Esophagus squamous epithelium (tissue), 5 donors: ENCODE measurements around the gene SLC27A5. TPM values are rescaled to one million over a fixed set of nuclear protein-coding genes. Genes with fewer than 3 reads are reported as not detected.
A peak's percentile ranks its signal among the peaks of the same experiment; 100 is the strongest.

Experiments used
- DNase-seq: peaks from one replicate; lab custom pipeline; 2025; lab: John Stamatoyannopoulos, UW
- H3K27ac ChIP-seq, 4 donors: fragments of 200-600 bp; sonication (generic); one replicate each; pipeline ENCODE4 v1.5.1; 2016 to 2019; ENCODE audit warnings: mild to moderate bottlenecking in 1 of 4
- H3K27me3 ChIP-seq, 4 donors: fragments of 200-600 bp; sonication (generic); 1 replicate in 3 of 4; 2 replicates in 1 of 4; pipeline versions ENCODE4 v1.5.1 to v1.6.0; 2017 to 2021; ENCODE audit warnings: antibody characterized with exemption in 1 of 4
- H3K36me3 ChIP-seq, 3 donors: fragments of 200-600 bp; sonication (generic); one replicate each; pipeline ENCODE4 v1.5.1; 2016 to 2019
- H3K4me1 ChIP-seq, 3 donors: fragments of 200-600 bp; sonication (generic); one replicate each; pipeline ENCODE4 v1.5.1; 2017 to 2019
- H3K4me3 ChIP-seq, 4 donors: fragments of 200-600 bp; sonication (generic); 1 replicate in 3 of 4; 2 replicates in 1 of 4; pipeline ENCODE4 v1.5.1; 2016 to 2019; ENCODE audit warnings: mild to moderate bottlenecking in 2 of 4, moderate library complexity in 1 of 4
- H3K9me3 ChIP-seq, 3 donors: fragments of 200-600 bp; sonication (generic); one replicate each; pipeline ENCODE4 v1.5.1; 2016 to 2019
- CTCF ChIP-seq, 6 experiments: fragments of 450-650 bp in 4 of 6; fragments of 200-600 bp in 2 of 6; sonication (generic) in 2 of 6; IDR thresholded peaks; one replicate each; pipeline ENCODE4 v1.5.1; 2016 to 2019; ENCODE audit warnings: antibody characterized with exemption in 6 of 6, mild to moderate bottlenecking in 4 of 6, moderate library complexity in 4 of 6
- POLR2A ChIP-seq, 4 donors: fragments of 450-650 bp; IDR thresholded peaks; one replicate each; pipeline ENCODE4 v1.6.1; 2017; ENCODE audit warnings: antibody characterized with exemption in 4 of 4, mild to moderate bottlenecking in 4 of 4, moderate library complexity in 3 of 4
- WGBS, 2 donors: methylation state at CpG; one replicate each; pipeline ENCODE4 v1.1.5; 2018; 5-methylcytosine and 5-hydroxymethylcytosine counted together
- intact Hi-C: fragments of 100-400 bp; cut with DNase I; formaldehyde crosslinking; loops from one replicate; pipeline ENCODE4 v1.15.0; 2022
- total RNA-seq, 4 donors: library from RNA; depleted of rRNA; stranded (reverse); fragments of >200 nt; gene quantifications; one replicate each; pipeline ENCODE4 v1.1.0, GENCODE V29; 2016
- donor health status: DM: yes; HTN: yes; CAD: no.

SLC27A5 gene
- total RNA-seq, 4 donors from 2014 or later: 1.9 to 5.3 (median 2.6) TPM

- H3K27ac ChIP-seq: peak overlapping the region; percentile 94 to 100 (median 99)
- no peak overlapping the region for H3K4me3 ChIP-seq
- no peak for TF ChIP-seq CTCF (IDR thresholded peaks at IDR 0.05)
- TF ChIP-seq POLR2A (IDR thresholded peaks at IDR 0.05): no peak
- H3K4me1 ChIP-seq: peaks cover 32 to 66% (median 40%) of the 10 kb centered on the region in 3 donors
- H3K9me3 ChIP-seq: no peaks in the 10 kb centered on the region
- intact Hi-C loops: no loop called here
- peaks cover 7 to 45% (median 28%) of the 10 kb centered on the region in 3 donors for H3K36me3 ChIP-seq
- no peaks in the 10 kb centered on the region for H3K27me3 ChIP-seq
- 59 to 76% methylated on average over 5 to 10 of the region's 16 CpGs for WGBS, 2 donors
- DNase-seq: no peak
Observed at GRCh38 chr19:58555920-58556621, 44.3 kb upstream of the SLC27A5 start.

- peak overlapping the region; percentile 90 to 100 (median 94) for H3K27ac ChIP-seq
- H3K9me3 ChIP-seq: no peaks in the 10 kb centered on the region
- H3K36me3 ChIP-seq: peaks cover 13 to 51% (median 34%) of the 10 kb centered on the region in 3 donors
- DNase-seq: no peak
- H3K4me3 ChIP-seq: peak overlapping the region; percentile 55 to 79 (median 74)
- peaks cover 32 to 59% (median 40%) of the 10 kb centered on the region in 3 donors for H3K4me1 ChIP-seq
- intact Hi-C loops: no loop called here
- TF ChIP-seq CTCF (IDR thresholded peaks at IDR 0.05): no peak
- no peaks in the 10 kb centered on the region for H3K27me3 ChIP-seq
- 0 to 30% methylated on average over 1 to 2 of the region's 4 CpGs for WGBS, 2 donors
Observed at GRCh38 chr19:58555369-58555885, 43.6 kb upstream of the SLC27A5 start.

- Histone ChIP-seq H3K27me3 (no peaks in the 10 kb centered on the region), H3K4me1 (peaks cover 29 to 52% (median 33%) of the 10 kb centered on the region in 3 donors), H3K36me3 (peaks cover 19 to 58% (median 41%) of the 10 kb centered on the region in 3 donors), H3K4me3 (peak within 1 kb of the TSS; percentile 55 to 79 (median 74)), H3K9me3 (no peaks in the 10 kb centered on the region), H3K27ac (peak within 1 kb of the TSS; percentile 90 to 100 (median 97))
- TF ChIP-seq POLR2A (IDR thresholded peaks at IDR 0.05): peak in 3 of 4 donors; percentile 71 to 75 (median 73)
- TF ChIP-seq CTCF (IDR thresholded peaks at IDR 0.05): peak in 1 of 6 experiments; percentile 38
- 1 to 2% methylated on average over 14 to 18 of the region's 69 CpGs for WGBS, 2 donors
- no peak for DNase-seq
- intact Hi-C loops: no loop called here
Observed at GRCh38 chr19:58554494-58555368, 42.9 kb upstream of the SLC27A5 start, which contains the start of gene CHMP2A. CHMP2A (minus strand) TSS chr19:58555105; CDS start chr19:58554212, 893 bp downstream.

- Histone ChIP-seq H3K27me3 (no peaks in the 10 kb centered on the region), H3K4me3 (peak overlapping the region; percentile 55 to 79 (median 74)), H3K27ac (peak overlapping the region; percentile 90 to 100 (median 94)), H3K36me3 (peaks cover 26 to 66% (median 49%) of the 10 kb centered on the region in 3 donors), H3K9me3 (no peaks in the 10 kb centered on the region), H3K4me1 (peaks cover 25 to 52% (median 32%) of the 10 kb centered on the region in 3 donors)
- WGBS, 2 donors: 24 to 34% methylated on average over 9 to 16 of the region's 18 CpGs
- TF ChIP-seq CTCF (IDR thresholded peaks at IDR 0.05) (no peak), POLR2A (IDR thresholded peaks at IDR 0.05) (no peak)
- DNase-seq: no peak
- intact Hi-C loops: no loop called here
Observed at GRCh38 chr19:58553799-58554493, 42.2 kb upstream of the SLC27A5 start.
